Measurements from ENCODE around the gene GSTT4.

DNA sequence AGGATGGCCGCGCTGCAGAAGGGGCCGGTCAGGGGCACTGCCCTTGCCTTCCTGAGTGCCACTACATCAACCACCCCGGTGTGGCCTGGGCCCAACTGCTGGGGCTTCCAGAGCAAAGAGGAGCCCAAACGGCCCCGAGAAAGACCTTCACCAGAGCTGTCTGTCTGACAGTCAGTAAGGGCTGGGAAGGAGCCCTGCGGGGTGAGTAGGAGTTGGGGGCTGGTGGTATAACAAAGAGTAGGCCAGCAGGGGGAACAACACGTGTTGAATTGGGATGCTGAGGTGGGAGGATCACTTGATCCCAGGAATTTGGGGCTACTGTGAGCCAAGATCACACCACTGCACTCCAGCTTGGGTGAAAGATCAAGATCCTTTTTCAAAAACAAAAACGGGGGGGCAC is 3.9 kb downstream of the GSTT4 start:
- TF ChIP-seq MAX (IDR thresholded peaks at IDR 0.05) (no peak), FOSB (CRISPR knock-in tag; IDR thresholded peaks at IDR 0.05) (no peak), EP300 (IDR thresholded peaks at IDR 0.05) (no peak), CTCF (IDR thresholded peaks at IDR 0.05) (no peak), MYC (IDR thresholded peaks at IDR 0.05; ENCODE audit: borderline replicate concordance, low read length) (no peak), POLR2A (IDR thresholded peaks at IDR 0.05; ENCODE audit: low read length) (no peak), ZFP36 (IDR thresholded peaks at IDR 0.05; ENCODE audit: borderline replicate concordance, partially characterized antibody) (no peak), TP53 (CRISPR knock-in tag; IDR thresholded peaks at IDR 0.05) (no peak), HMGXB4 (CRISPR knock-in tag; IDR thresholded peaks at IDR 0.05; ENCODE audit: borderline replicate concordance) (no peak)

Data from A549 (cell line).